HG03571 (cell line): Measurements from ENCODE around the gene CRACDL.

Source experiments
- ATAC-seq: cut with Tn5 transposase; IDR thresholded peaks from one replicate; pipeline ENCODE4 v1.9.1; 2021; ENCODE audit not compliant: unreplicated experiment

Gene CRACDL, protein sequence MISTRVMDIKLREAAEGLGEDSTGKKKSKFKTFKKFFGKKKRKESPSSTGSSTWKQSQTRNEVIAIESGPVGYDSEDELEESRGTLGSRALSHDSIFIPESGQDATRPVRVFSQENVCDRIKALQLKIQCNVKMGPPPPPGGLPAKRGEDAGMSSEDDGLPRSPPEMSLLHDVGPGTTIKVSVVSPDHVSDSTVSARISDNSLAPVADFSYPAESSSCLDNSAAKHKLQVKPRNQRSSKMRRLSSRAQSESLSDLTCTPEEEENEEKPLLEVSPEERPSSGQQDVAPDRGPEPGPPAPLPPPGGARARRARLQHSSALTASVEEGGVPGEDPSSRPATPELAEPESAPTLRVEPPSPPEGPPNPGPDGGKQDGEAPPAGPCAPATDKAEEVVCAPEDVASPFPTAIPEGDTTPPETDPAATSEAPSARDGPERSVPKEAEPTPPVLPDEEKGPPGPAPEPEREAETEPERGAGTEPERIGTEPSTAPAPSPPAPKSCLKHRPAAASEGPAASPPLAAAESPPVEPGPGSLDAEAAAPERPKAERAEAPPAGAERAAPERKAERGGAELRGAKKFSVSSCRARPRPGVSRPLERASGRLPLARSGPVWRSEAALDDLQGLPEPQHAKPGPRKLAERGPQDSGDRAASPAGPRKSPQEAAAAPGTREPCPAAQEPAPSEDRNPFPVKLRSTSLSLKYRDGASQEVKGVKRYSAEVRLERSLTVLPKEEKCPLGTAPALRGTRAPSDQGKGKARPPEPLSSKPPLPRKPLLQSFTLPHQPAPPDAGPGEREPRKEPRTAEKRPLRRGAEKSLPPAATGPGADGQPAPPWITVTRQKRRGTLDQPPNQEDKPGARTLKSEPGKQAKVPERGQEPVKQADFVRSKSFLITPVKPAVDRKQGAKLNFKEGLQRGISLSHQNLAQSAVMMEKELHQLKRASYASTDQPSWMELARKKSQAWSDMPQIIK

DNA sequence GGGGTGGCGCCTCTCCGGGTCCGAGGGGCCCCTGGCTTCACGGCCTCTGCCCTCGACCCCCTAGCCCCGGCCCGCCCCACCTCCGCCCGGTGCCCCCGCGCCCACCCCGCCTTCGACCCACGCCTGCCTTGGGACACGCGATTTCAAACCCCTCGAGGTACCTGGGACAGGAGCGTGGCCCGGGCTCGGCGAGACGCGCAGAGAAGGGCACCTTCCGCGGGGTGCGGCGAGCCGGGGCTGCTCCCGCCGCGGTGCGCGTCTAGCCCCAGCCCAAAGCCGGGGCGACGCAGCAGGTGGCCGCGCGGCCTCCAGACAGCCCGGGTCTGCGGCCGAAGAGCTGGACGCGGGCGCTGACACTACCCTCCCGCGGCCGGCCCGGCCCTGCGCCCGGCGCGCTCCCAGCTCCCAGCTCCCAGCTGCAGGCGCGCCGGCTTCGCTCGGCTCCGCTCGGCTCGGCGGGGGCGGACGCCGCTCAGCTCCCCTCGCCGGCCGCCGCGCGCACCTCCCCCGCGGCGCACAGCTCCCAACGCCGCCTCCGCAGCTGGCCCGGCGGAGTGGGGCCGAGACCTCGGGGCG lies at the start of gene CRACDL:
CRACDL (minus strand) TSS at position 449 of the 576 bp plus-strand sequence. CDS start 89,425 bp downstream, outside the sequence.
- no peak for ATAC-seq

DNA sequence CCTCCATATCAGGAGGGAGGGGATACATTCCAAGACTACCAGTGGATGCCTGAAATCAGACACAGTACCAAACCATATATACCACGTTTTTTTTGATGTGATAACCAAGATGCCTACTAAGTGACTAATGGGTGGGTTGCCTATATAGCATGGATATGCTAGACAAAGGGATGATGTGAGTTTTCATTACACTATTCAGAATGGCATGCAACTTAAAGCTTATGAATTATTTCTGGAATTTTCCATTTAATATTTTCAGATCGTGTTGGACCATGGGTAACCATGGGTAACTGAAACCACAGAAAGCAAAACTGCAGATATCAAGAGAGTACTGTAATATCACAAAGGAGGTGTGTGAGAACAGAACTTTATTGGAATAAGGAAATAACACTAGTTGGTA lies 39.6 kb upstream of the CRACDL start:
- ATAC-seq: no peak

DNA sequence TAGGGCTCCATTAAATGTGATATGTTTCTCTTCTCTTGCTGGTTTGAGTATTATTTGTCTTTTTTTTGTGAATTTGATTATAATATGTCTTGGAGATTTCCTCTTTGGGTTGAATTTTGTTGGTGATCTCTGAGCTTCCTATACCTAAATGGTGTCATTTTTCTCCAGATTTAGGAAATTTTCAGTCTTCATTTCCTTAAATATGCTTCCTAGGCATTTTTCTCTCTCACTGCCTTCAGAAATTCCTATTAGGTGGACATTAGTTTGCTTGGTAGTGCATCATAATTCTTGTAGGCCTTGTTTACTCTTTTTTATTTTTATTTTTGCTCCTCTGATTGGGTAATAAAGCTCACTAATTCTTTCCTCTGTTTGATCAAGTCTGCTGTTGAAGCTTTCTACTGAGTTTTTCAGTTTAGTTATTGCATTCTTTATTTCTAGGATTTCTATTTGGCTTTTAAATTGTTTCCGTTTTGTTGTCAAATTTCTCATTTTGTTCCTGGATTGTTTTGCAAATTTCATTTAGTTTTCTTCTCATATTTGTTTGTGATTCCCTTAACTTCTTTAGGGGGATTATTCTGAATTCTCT lies 36.6 kb upstream of the CRACDL start:
- ATAC-seq: no peak

DNA sequence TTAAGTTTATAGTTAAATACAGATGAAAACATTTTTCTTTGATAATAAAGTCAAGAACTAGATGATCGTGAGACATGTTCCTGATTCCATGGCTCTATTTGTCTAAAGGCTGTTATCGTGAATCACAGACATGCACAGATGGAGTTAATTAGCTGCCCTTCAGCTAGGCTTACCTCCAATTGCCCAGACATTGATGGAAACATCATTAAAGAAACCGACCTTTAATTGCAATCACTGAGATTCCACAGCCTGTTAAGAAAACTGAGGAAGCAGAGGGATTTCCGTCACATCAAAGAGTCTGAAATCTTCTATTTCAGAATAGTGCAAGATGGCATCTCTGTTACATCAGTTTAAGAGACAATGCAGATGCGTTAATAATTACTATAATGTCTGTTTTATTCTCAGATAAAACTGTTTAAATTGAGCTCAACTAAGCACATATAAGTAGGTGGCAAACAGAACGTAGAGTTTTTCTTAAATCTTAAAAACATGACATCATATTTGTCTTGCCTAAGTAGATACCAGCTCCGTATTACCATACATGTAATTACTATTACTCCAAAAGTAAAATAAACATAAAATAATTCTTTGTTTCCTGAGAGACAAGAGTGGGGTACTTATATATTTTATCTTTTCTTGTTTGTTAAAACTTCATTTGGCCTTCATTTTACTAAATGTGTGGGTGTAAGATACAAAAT lies 23.9 kb upstream of the CRACDL start:
- no peak for ATAC-seq

DNA sequence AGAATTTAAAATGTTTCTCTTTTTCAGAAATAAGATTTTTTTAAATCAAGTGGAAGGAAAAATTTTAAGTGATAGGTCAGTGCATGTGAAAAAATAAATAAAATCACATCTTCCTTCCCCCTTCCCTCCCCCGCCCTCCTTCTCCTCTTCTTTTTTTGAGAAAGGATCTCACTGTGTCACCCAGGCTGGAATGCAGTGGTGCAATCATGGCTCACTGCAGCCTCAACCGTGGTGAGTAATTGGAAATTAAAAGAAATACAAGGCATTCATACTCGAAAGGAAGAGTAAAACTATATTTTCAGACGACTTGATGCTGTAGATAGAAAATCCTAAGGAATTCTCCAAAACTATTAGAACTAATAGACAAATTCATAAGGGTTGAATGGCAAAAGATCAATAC lies 16.9 kb upstream of the CRACDL start:
- ATAC-seq: no peak

DNA sequence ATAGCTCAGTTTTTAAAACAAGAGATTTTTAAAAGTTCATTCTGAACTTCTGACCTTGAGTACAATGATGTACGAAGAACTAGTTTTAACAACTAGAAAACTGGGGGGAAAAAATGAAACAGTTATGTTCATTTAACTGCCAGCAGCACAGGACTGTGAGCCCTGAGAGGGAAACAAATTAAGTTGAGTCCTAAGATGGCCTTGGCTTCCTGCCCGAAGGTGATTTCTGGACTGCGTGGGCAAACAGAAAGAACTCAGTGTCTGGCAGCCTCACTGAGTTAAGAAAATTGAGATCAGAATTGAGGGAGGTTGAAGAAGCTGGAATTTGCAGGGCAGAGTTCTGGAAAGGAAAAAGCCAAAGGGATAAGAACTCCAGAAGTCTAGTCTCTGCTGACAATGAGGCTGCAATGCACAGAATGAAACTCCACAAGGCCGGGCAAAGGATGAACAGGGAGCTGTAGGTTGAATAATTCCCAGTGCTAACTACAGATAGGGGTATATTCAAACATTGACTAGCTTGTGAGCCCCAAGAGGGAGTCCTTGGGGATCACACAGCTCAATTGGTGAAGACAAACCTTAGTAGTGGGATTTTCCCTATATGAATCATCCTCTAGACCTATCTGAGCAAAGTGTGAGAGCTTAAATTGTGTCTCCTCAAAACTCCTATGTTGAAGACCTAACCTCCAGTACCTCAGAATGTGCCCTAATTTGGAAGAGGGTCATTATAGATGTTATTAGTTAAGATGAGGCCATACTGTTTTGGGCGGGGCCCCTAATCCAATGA lies 13.1 kb upstream of the CRACDL start:
- ATAC-seq: no peak

DNA sequence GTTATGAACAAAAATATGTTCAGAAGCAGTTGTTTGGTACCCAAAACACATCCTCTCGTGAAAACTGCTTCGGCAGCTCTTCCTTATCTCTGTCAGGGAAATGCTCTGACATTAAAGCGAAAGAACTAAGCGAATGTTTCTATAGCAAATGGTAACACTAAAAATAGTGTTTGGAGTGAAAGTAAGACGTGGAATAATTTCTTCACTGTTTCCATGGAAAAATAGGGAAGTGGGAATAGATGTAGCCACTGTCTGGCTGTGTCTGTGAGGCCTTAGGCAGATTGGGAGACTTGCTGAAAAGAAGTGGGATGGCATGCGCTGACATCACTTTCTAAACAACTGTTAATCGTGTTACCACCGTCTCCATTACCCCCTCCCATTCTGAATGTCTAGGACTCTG lies 11.5 kb upstream of the CRACDL start:
- no peak for ATAC-seq

DNA sequence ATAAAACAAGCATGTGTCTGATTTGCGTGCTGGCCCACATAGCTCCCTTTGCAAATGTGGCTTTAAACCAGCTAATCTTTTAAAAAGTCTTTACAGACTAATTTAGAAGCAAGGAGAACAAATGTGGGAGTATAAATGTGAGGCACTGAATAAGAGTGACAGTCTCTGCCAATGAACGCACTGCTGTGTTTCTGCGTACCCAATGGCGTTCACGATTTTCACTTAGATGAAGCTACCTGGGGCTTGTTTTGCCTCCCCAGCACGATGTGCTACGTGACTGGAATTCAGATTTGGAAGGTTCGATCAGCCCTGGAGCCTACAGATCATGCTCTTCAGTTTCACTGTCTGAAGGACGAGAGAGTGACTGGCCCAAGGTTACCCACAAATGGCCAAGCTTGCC lies 10.8 kb upstream of the CRACDL start:
- no peak for ATAC-seq

DNA sequence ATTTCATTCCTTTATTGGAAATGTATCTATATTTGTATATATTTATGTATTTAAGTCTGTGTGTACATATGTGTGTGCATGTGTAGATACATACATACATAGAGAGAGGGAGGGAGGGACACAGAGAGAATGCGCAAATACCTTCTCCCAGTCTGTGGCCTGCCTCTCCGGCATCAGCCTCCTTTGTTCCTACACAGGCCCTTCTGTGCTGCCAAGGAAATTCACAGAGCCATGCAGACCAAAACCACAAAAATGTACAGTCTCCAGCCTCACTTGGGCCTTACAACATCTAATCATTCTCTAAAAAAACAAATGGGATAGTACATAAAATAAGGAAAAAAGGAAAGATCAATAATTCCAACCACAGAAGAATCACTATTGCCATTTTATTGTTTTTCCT lies 8.8 kb upstream of the CRACDL start:
- no peak for ATAC-seq

DNA sequence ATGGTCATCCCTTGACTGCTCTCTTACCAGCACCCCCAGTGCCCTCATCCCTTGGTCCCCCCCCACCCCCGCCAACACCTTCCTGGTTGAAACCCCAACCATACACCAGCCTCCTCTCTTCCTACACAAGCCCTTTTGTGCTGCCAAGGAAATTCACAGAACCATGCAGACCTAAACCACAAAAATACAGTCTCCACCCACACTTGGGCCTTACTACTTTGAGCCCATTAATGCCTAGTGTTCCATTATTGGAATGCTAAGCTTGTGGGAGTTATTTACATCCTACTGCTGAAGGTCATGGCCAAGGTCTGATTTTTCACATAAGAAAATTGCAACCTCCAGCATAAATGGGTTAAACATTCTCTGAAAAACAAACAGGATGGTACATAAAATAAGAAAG lies 4.1 kb upstream of the CRACDL start:
- no peak for ATAC-seq

DNA sequence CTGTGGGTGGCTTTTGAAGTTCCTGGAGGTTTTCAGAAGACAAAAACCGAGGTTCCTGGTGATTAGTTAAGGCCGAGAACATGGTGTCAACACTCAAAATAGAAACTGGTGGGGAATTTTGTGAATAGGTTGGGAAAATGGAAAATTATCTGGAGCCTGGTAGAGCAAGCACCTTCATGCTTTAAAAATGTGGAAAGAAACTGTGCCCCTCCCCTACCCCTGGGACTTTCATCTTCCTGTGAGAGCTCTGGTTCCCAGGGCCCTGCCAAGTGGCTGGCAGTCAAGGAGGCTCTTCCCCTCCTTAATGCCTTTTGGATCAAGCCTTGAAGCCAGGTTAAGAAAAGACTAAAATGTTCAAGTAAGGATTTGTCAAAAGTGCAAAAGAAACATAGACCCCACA lies 1.9 kb upstream of the CRACDL start:
- no peak for ATAC-seq

DNA sequence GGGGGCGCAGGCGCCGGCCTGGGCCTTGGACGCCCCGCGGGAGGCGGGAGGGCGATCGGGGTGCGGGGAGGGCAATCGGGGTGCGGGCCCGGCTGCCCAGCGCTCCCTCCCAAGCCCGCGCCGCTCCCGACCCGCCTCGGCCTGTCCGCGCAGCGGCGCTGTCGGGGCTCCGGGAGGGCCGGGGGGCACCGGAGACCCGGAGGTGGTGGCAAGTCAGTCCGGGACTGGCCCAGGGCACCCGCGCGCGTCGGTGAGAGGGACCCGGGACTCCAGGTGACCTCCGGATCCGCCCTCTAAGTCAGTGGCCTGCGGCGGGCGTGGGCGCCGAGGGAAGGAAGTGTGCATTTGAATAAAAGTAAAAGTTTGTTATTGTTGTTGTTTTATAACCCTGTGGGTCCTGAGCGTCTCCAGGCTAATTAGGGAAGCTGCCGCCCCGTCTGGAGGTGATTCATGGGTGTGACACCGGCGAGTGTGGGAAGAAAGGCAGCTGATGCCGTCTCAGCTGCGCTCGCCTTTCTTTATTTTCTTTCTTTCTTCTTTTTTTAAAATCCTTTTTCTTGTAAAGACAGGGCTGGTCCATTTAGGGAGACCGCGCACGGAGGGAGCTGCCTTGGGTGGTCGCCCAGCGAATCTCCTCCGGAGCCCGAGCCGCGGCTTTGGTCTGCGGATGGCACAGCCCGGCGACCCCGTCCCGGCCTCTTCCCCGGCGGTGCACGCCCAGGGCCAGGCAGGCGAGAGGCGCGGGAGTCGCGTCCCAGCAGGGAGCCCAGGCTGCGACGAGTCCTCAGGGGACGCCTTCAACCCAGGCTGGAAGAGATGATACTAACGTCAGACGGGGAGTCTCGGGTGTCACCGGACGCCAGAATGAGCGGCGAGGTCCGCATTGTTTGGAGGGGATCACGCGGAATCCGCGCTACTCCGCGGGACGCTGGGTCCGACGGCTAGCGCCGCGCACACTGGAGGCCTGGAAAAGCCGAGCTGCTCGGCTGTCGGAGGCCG lies 627 bp upstream of the CRACDL start:
- ATAC-seq: no peak

DNA sequence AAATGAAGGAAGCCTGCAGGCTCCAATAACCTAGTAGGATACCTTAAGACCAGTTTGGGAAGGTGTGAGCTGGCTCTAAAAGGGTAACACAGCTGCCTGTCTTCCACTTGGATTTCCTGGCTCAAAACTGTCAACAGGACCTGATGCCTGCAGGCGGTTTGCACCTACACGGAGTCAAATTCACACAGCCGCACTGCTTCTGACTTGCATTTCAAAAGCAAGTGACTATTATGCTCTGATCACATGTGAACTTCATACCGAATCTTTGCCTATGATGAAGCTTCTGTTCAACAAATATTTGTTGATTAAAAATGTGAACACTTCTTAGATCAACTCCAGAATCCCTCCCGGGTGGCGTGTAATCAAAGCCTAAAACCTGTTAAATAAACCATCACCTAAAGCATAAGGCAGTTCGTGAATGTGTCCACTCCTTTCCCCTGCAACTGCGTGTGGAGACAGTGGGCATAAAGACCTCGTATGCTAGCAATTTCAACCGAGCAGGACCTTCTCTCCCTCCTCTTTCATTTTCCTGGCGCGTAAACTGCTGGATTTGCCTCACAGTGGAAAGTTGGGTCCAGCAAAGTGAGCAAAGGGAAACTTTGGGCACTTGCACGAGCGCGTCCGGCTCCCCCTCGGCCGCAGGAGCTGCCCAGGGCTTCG lies 784 bp downstream of the CRACDL start:
- ATAC-seq: no peak

DNA sequence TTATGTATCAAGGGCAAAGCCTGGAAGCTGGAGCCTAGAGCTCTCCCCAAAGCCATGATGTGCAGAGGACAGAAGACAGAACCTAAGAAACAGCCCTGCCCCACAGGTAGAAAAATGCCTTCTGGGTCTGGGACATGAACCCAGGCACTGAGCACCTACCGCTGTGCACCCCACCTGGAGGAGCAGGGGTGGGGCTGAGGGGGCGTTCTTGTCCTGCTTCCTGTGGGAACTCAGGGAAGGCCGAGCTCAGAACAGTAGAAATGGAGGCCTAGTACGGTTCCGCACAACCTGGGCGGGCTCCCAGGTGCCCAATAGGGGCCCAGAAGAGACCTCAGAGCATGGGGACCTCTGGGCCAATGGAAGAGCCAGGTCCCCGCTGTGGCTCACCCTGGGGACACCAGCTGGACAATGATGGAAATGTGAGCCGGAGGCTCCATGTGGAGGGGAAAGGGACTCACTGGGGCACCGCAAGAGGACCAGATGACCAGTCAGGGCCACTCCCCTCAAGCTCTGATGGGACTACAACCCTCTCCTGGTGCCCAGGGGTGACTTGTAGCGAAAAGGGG lies 3.2 kb downstream of the CRACDL start:
- ATAC-seq: no peak

DNA sequence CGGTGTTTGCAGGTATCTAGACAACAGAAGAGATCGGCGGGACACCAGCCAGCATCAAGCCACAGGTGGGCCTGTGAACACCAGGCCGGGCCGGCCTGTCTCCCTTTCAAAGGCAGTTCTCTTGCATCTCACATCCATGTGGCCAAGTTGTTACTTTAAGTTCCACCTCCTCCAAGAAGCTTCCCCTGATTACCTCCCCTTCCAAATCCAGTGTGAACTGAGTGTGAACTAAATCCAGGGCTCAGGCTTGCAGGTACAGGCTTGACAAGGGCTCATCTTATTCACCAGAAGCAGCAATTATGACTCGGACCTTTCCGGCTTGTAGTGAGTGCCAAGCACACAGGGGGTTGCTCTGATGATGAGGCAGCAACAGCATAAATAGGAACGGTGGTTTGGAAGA lies 3.9 kb downstream of the CRACDL start:
- no peak for ATAC-seq

DNA sequence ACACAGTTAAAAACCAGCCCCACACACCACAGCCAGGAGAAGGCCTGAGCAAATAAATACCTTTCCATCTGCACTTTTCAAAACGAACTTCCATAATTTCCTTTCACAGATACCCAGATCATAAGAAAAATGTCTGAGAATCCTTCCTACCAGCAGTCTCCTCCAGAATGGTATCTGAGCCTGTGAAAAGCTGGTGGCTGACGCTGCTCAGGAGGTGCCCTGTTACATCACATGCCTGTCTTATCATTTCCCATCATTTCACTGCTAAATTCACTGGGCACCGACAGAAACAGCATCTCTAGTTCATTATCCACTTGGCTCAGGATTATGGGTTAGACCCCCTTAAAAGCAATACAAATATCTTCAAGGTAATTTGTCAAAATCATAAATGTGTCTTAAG lies 4.4 kb downstream of the CRACDL start:
- no peak for ATAC-seq

DNA sequence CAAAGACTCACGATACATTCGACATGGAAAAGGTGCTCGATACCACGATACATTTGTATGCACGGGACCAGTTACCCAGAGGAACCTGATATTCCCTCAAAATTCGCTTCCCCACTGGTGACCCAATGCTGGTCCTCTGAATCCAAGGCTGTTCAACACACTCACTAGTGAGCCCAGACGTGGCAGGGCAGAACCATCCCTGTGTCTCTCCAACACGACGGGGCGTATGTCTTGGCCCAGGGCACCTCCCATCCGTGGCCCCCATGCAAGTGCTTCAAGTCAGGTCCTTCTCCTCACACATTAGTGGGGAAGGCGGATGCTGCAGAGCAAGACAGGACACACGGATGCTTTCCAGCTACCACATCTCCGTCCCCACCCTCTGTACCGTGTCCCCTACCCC lies 6.1 kb downstream of the CRACDL start:
- no peak for ATAC-seq

DNA sequence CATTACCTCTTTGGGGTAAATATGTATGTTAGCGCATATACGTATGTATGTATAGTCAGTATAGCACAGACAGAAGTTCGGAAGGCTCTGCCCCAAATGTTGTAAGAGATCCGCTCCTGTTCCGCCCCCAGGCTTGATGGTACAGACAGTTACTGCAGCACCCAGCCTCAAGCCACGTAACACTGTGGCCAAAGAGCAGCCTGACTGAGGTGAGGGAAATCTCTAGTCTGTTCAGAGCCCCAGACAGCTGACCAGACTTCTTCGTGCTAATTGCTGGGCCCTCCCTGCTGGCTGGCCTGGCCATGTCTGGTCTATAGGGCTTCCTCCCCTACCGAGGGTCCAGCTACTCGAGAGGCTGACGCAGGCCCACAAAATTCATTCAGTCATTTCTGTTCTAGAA lies 7.8 kb downstream of the CRACDL start:
- no peak for ATAC-seq
